ENCODE data around the gene HSD11B1L.

The HSD11B1L gene

GRCh38 chr19:5680437-5681368 is at the start of gene HSD11B1L, which contains the start of gene MICOS13:
HSD11B1L (plus strand) TSS chr19:5681027; CDS start chr19:5684833, 3,806 bp downstream.
MICOS13 (minus strand) TSS chr19:5680516; CDS start chr19:5680486, 30 bp downstream.
- DNase-seq = peak; percentile 99

GRCh38 chr19:5631567-5632240 is 49.1 kb upstream of the HSD11B1L start:
- DNase-seq = no peak

- DNase-seq = no peak
These were observed 48.6 kb upstream of the HSD11B1L start for GRCh38 chr19:5632241-5632612.

- no peak for DNase-seq
These were observed 48.2 kb upstream of the HSD11B1L start for GRCh38 chr19:5632657-5633056.

GRCh38 chr19:5635427-5635826 is 45.4 kb upstream of the HSD11B1L start:
- no peak for DNase-seq

GRCh38 chr19:5637971-5638370 is 42.9 kb upstream of the HSD11B1L start:
- no peak for DNase-seq

GRCh38 chr19:5641171-5641570 is 39.7 kb upstream of the HSD11B1L start:
- DNase-seq = no peak

- DNase-seq = no peak
These were observed 38.6 kb upstream of the HSD11B1L start for GRCh38 chr19:5642204-5642603.

GRCh38 chr19:5643060-5643459 is 37.8 kb upstream of the HSD11B1L start:
- no peak for DNase-seq

GRCh38 chr19:5644037-5644436 is 36.8 kb upstream of the HSD11B1L start:
- no peak for DNase-seq

GRCh38 chr19:5645409-5645808 is 35.4 kb upstream of the HSD11B1L start:
- DNase-seq = peak; percentile 13

GRCh38 chr19:5646703-5647102 is 34.1 kb upstream of the HSD11B1L start:
- no peak for DNase-seq

- no peak for DNase-seq
These were observed 32.4 kb upstream of the HSD11B1L start for GRCh38 chr19:5648464-5648863.

GRCh38 chr19:5651361-5651760 is 29.5 kb upstream of the HSD11B1L start:
- DNase-seq = no peak

- no peak for DNase-seq
These were observed 28.6 kb upstream of the HSD11B1L start for GRCh38 chr19:5652261-5652660.

GRCh38 chr19:5654931-5655330 is 25.9 kb upstream of the HSD11B1L start:
- no peak for DNase-seq

- no peak for DNase-seq
These were observed 25.4 kb upstream of the HSD11B1L start for GRCh38 chr19:5655412-5655811.

- DNase-seq = no peak
These were observed 19.3 kb upstream of the HSD11B1L start for GRCh38 chr19:5661483-5661882.

- no peak for DNase-seq
These were observed 16.9 kb upstream of the HSD11B1L start for GRCh38 chr19:5663904-5664303.

GRCh38 chr19:5664515-5664914 is 16.3 kb upstream of the HSD11B1L start:
- no peak for DNase-seq

GRCh38 chr19:5665781-5666513 is 14.9 kb upstream of the HSD11B1L start:
- no peak for DNase-seq

- DNase-seq = no peak
These were observed 13.8 kb upstream of the HSD11B1L start for GRCh38 chr19:5666921-5667610.
